Stomach (tissue), 9 donors: ENCODE results near the gene DMWD. TPM values are rescaled to one million over a fixed set of nuclear protein-coding genes. Genes with fewer than 3 reads are reported as not detected.

ENCODE experiments used
- DNase-seq, 2 donors: peaks; one replicate each; pipeline versions ENCODE4 v3.0.0 to v3.0.0-alpha.2; 2013 to 2019
- H3K27ac ChIP-seq, 5 donors: fragments of 200-600 bp in 4 of 5; sonication (generic) in 4 of 5; one replicate each; pipeline ENCODE4 v1.5.1; 2013 to 2019; ENCODE audit warnings: mild to moderate bottlenecking in 1 of 5, moderate library complexity in 1 of 5
- H3K27me3 ChIP-seq, 3 donors: fragments of 200-600 bp; sonication (generic); one replicate each; pipeline ENCODE4 v1.5.1; 2017 to 2019; ENCODE audit warnings: mixed run types in 1 of 3
- H3K36me3 ChIP-seq, 4 donors: fragments of 200-600 bp; sonication (generic); 1 replicate in 3 of 4; 2 replicates in 1 of 4; pipeline ENCODE4 v1.5.1; 2016 to 2019
- H3K4me1 ChIP-seq, 4 donors: fragments of 200-600 bp; sonication (generic); one replicate each; pipeline ENCODE4 v1.5.1; 2016 to 2019
- H3K4me3 ChIP-seq, 4 donors: fragments of 200-600 bp; sonication (generic) in 3 of 4; one replicate each; pipeline ENCODE4 v1.5.1; 2016 to 2019; ENCODE audit warnings: mild to moderate bottlenecking in 1 of 4
- H3K9me3 ChIP-seq, 4 donors: fragments of 200-600 bp; sonication (generic); one replicate each; pipeline ENCODE4 v1.5.1; 2016 to 2019
- EP300 ChIP-seq: sonication (generic); formaldehyde crosslinking; IDR thresholded peaks from one replicate; pipeline ENCODE4 v1.6.1; 2017; ENCODE audit warnings: antibody characterized with exemption
- POLR2A ChIP-seq, 4 donors: fragments of 450-650 bp; IDR thresholded peaks; one replicate each; pipeline ENCODE4 v1.6.1; 2016; ENCODE audit warnings: antibody characterized with exemption in 4 of 4, control low read depth in 2 of 4, mild to moderate bottlenecking in 1 of 4, moderate library complexity in 1 of 4
- POLR2AphosphoS5 ChIP-seq, 3 donors: sonication (generic); formaldehyde crosslinking; IDR thresholded peaks; one replicate each; pipeline ENCODE4 v1.6.1; 2016; ENCODE audit warnings: antibody characterized with exemption in 3 of 3
- WGBS, 5 donors: extraction: QIAGEN DNeasy Blood & Tissue Kit in 3 of 5; methylation state at CpG; one replicate each; pipeline versions ENCODE4 v1.1.5 to v1.1.7; 2013 to 2018; 5-methylcytosine and 5-hydroxymethylcytosine counted together
- intact Hi-C: fragments of 100-400 bp; cut with DNase I; formaldehyde crosslinking; loops from one replicate; pipeline ENCODE4 v1.15.1; 2023; ENCODE audit warnings: low total_unique reads
- polyA plus RNA-seq, 3 donors: library from polyadenylated mRNA; stranded (reverse); fragments of 200-250 nt; gene quantifications; one replicate each; pipeline ENCODE4 v1.2.3, GENCODE V29; 2013
- total RNA-seq, 5 donors: library from RNA; depleted of rRNA; stranded (reverse); fragments of >200 nt; gene quantifications; one replicate each; pipeline versions ENCODE4 v1.1.0 to v1.2.3, GENCODE V29; 2014 to 2016
- TF ChIP-seq, protein P1 (sequence below), 7 experiments: fragments of 450-650 bp in 4 of 7; fragments of 200-600 bp in 3 of 7; sonication (generic) in 3 of 7; IDR thresholded peaks; one replicate each; pipeline ENCODE4 v1.5.1; 2016 to 2019; ENCODE audit warnings: antibody characterized with exemption in 7 of 7, control low read depth in 2 of 7, mild to moderate bottlenecking in 1 of 7
- donor health status: healthy with polysubstance abuse.
- donor health status: Bipolar disorder and iron deficiency.
- donor health status: healthy.

DMWD gene
- total and polyA plus RNA-seq, 8 donors, result 5.3 to 52.1 (median 17.2) TPM

DNA sequence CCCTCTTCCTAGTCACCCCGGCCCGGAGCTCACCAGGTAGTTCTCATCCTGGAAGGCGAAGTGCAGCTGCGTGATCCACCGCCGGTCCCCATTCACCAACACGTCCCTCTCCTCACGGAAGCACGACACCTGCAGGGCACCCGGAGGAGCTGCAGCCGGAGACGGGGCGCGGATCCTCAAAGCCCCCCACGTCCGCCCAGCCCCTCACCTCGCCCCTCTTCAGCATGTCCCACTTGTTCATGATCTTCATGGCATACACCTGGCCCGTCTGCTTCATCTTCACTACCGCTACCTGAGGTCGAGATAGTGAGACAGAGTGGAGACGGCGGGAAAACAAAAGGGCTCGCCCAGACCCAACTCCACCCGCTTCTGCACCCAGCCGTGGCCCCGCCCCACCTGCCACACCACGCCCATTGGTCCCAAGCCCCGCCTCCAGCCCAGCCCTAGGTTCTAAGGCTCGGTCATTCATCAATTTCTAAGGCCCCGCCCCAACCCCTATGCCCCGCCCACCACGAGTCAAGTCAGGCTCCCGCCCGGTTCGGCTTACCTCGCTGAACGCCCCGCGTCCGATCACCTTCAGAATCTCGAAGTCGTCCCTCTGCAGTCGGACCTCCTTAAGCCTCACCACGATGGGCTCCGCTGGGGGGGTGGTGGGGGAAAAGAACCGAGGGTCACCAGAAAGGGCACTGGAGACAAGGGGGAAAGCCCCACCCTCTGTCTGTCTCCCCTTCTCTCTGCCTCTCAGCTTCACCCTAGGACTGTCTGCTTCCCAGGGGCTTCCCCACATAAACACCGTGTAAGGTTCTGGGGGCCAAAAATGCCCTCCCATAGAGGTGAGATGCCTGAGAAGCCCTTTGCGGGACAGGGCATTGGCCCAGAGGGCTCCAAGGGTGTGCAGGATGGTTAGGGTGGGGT, 13.2 kb downstream of the DMWD start:
- intact Hi-C loops, result no loop called here

DNA sequence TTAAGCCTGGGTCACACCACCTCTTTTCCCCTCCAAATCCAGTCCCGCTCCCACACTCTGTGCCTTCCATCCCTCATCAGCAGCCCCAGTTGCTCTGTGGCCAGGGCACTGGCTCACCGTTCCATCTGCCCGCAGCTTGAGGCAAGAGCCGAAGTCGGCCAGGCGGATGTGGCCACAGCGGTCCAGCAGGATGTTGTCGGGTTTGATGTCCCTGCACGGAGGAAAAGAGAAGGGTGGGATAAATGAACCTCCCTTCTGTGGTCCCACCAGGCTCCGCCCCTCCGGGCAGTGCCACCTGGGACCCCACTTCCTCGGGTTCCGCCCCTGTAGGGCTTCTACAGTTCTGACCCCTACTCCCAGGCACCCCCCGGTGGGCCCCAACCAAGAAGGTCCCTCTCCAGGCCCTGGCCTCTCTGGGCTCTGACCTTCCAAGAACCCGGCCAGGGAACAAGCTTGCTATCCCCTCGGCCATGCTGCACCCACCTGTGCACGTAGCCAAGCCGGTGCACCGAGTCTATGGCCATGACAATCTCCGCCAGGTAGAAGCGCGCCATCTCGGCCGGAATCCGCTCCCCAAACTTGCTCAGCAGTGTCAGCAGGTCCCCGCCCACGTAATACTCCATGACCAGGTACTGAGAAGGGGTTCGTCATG, 14.5 kb downstream of the DMWD start:
- Histone ChIP-seq H3K9me3 (no peaks in the 10 kb centered on the region), H3K4me1 (peaks cover 41 to 69% (median 55%) of the 10 kb centered on the region in 4 donors), H3K27ac (peak overlapping the region in 1 of 5 donors; percentile 86), H3K36me3 (peaks cover 26 to 46% (median 35%) of the 10 kb centered on the region in 4 donors), H3K27me3 (peaks cover 0 to 48% (median 0%) of the 10 kb centered on the region in 3 donors), H3K4me3 (peak overlapping the region in 1 of 4 donors; percentile 54)
- no peak for DNase-seq
- 88 to 93% (median 91%) methylated on average over 14 to 28 of the region's 28 CpGs for WGBS, 5 donors
- TF ChIP-seq POLR2A (IDR thresholded peaks at IDR 0.05), result no peak
- TF ChIP-seq EP300, result no peak
- no peak for TF ChIP-seq POLR2AphosphoS5 (IDR thresholded peaks at IDR 0.05)
- TF ChIP-seq, protein P1, sequence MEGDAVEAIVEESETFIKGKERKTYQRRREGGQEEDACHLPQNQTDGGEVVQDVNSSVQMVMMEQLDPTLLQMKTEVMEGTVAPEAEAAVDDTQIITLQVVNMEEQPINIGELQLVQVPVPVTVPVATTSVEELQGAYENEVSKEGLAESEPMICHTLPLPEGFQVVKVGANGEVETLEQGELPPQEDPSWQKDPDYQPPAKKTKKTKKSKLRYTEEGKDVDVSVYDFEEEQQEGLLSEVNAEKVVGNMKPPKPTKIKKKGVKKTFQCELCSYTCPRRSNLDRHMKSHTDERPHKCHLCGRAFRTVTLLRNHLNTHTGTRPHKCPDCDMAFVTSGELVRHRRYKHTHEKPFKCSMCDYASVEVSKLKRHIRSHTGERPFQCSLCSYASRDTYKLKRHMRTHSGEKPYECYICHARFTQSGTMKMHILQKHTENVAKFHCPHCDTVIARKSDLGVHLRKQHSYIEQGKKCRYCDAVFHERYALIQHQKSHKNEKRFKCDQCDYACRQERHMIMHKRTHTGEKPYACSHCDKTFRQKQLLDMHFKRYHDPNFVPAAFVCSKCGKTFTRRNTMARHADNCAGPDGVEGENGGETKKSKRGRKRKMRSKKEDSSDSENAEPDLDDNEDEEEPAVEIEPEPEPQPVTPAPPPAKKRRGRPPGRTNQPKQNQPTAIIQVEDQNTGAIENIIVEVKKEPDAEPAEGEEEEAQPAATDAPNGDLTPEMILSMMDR (IDR thresholded peaks at IDR 0.05), result no peak
- intact Hi-C loops, result no loop called here

More for the DNA sequence above, 13.2 kb downstream of the DMWD start:
- Histone ChIP-seq H3K9me3 (no peaks in the 10 kb centered on the region), H3K27me3 (peaks cover 0 to 55% (median 0%) of the 10 kb centered on the region in 3 donors), H3K4me1 (peaks cover 49 to 69% (median 59%) of the 10 kb centered on the region in 4 donors), H3K36me3 (peaks cover 26 to 44% (median 32%) of the 10 kb centered on the region in 4 donors), H3K27ac (peak overlapping the region; percentile 67 to 88 (median 86)), H3K4me3 (peak overlapping the region; percentile 54 to 71 (median 64))
- DNase-seq, result peak; percentile 95 to 98
- WGBS, 5 donors, result 4 to 9% (median 8%) methylated on average over 33 to 48 of the region's 48 CpGs
- TF ChIP-seq POLR2A (IDR thresholded peaks at IDR 0.05) (no peak), POLR2AphosphoS5 (IDR thresholded peaks at IDR 0.05) (peak in 1 of 3 donors; percentile 37), EP300 (no peak)
- TF ChIP-seq, protein P1 (IDR thresholded peaks at IDR 0.05), result peak in 5 of 7 experiments; percentile 54 to 90 (median 80)

- Histone ChIP-seq H3K4me3 (peak overlapping the region in 1 of 4 donors; percentile 54), H3K9me3 (no peaks in the 10 kb centered on the region), H3K27me3 (peaks cover 0 to 44% (median 0%) of the 10 kb centered on the region in 3 donors), H3K36me3 (peaks cover 26 to 53% (median 39%) of the 10 kb centered on the region in 4 donors), H3K4me1 (peaks cover 44 to 72% (median 59%) of the 10 kb centered on the region in 4 donors), H3K27ac (peak overlapping the region in 1 of 5 donors; percentile 1)
- TF ChIP-seq, protein P1 (IDR thresholded peaks at IDR 0.05), result no peak
- TF ChIP-seq POLR2A (IDR thresholded peaks at IDR 0.05) (no peak), EP300 (no peak), POLR2AphosphoS5 (IDR thresholded peaks at IDR 0.05) (no peak)
- DNase-seq, result no peak
- WGBS, 5 donors, result 93 to 99% (median 96%) methylated on average over 13 to 34 of the region's 34 CpGs
- intact Hi-C loops, result no loop called here
Measured at GRCh38 chr19:45777395-45777961, 15.2 kb downstream of the DMWD start.

DNA sequence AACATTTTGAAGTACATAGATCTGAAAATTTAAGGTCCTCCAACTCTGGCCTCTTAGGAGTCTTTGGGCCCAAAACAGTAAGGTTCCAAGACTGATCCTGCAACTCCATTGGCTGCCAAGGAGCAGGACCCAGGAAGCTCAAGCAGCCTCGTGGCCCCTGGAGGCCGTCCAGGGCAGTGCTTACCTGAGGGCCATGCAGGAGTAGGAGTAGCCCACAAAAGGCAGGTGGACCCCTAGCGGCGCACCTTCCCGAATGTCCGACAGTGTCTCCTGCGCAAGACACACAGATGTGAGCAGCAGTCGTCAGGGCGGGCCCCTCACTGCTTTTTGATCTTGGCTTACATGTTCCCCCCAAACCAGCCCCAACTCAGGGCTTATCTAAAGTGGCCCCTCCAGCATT, 17.9 kb downstream of the DMWD start:
- H3K27ac ChIP-seq, result peak overlapping the region in 2 of 5 donors; percentile 10 to 39
- no peaks in the 10 kb centered on the region for H3K9me3 ChIP-seq
- H3K27me3 ChIP-seq, result peaks cover 0 to 35% (median 0%) of the 10 kb centered on the region in 3 donors
- no peak for DNase-seq
- no peak overlapping the region for H3K4me3 ChIP-seq
- intact Hi-C loops, result no loop called here
- WGBS, 5 donors, result 69 to 84% (median 80%) methylated on average over 9 of the region's 9 CpGs
- H3K36me3 ChIP-seq, result peaks cover 26 to 65% (median 44%) of the 10 kb centered on the region in 4 donors
- H3K4me1 ChIP-seq, result peaks cover 38 to 72% (median 57%) of the 10 kb centered on the region in 4 donors
- TF ChIP-seq, protein P1 (IDR thresholded peaks at IDR 0.05), result no peak
- TF ChIP-seq EP300 (no peak), POLR2AphosphoS5 (IDR thresholded peaks at IDR 0.05) (no peak), POLR2A (IDR thresholded peaks at IDR 0.05) (no peak)
